SK-N-MC (cell line): ENCODE measurements around the gene TNC.

Source experiments
- EZH2 ChIP-seq: fragments of 200-600 bp; sonication (generic); IDR thresholded peaks from one replicate; pipeline ENCODE4 v1.6.1; 2017; ENCODE audit warnings: antibody characterized with exemption
- POLR2AphosphoS5 ChIP-seq: IDR thresholded peaks from 2 replicates; pipeline ENCODE4 v1.6.1; 2012; ENCODE audit warnings: mild to moderate bottlenecking, low read depth, low read length, borderline replicate concordance

DNA sequence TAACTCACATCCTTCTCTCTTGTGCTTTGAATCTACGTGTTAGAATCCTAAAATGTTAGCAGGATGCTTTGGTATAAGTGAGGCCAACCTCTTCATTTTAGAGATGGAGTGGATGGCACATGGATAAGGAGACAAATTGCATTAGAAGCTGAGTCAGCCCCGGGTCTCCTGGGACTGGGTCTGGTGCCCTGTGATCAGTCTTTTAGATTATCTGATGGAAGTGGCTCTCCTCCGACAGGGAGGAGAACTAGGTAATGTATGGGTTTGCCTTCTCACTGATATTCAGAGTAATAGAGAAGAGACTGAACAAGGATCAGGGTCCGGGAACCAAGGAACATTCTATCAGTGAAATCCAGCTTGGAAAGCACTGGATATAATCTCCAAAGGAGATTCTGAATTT, 112.6 kb downstream of the TNC start:
- no peak for TF ChIP-seq POLR2AphosphoS5
- no peak for TF ChIP-seq EZH2
